ENCODE results near the gene RFFL. TPM values are rescaled to one million over a fixed set of nuclear protein-coding genes. Genes with fewer than 3 reads are reported as not detected.
A peak's percentile ranks its signal among the peaks of the same experiment; 100 is the strongest.

RFFL gene
- total RNA-seq, 1 donor from 2014 or later = 31.5 TPM

DNA sequence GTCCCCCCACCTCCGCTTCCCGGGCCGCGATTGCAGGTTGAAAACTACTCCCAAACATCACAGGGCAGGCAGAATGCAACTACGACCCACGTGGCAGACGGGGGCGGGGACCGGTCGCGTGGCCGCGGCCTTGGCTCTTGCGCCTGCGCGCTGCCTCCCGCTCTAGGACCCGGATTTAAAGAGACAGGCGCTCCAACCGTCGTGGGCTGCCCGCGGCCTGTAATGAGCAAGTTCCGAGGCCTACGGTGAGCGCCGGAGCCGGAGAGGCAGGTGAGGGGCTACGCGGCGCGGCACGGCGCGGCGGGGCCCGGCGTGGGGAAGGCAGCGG, 83.2 kb downstream of the RFFL start, which contains the start of gene LIG3:
Gene LIG3, plus strand, starts transcription at position 160 of the 328 bp plus-strand sequence. CDS start 2,494 bp downstream, outside the sequence.
- TF ChIP-seq, protein P1, sequence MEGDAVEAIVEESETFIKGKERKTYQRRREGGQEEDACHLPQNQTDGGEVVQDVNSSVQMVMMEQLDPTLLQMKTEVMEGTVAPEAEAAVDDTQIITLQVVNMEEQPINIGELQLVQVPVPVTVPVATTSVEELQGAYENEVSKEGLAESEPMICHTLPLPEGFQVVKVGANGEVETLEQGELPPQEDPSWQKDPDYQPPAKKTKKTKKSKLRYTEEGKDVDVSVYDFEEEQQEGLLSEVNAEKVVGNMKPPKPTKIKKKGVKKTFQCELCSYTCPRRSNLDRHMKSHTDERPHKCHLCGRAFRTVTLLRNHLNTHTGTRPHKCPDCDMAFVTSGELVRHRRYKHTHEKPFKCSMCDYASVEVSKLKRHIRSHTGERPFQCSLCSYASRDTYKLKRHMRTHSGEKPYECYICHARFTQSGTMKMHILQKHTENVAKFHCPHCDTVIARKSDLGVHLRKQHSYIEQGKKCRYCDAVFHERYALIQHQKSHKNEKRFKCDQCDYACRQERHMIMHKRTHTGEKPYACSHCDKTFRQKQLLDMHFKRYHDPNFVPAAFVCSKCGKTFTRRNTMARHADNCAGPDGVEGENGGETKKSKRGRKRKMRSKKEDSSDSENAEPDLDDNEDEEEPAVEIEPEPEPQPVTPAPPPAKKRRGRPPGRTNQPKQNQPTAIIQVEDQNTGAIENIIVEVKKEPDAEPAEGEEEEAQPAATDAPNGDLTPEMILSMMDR (conservative IDR thresholded peaks at IDR 0.05; ENCODE audit: low read depth, low read length) = no peak
- H3K4me3 ChIP-seq (ENCODE audit: low read depth, low read length) = peak within 1 kb of the TSS; percentile 93
- DNase-seq (ENCODE audit: low read depth) = no peak

DNA sequence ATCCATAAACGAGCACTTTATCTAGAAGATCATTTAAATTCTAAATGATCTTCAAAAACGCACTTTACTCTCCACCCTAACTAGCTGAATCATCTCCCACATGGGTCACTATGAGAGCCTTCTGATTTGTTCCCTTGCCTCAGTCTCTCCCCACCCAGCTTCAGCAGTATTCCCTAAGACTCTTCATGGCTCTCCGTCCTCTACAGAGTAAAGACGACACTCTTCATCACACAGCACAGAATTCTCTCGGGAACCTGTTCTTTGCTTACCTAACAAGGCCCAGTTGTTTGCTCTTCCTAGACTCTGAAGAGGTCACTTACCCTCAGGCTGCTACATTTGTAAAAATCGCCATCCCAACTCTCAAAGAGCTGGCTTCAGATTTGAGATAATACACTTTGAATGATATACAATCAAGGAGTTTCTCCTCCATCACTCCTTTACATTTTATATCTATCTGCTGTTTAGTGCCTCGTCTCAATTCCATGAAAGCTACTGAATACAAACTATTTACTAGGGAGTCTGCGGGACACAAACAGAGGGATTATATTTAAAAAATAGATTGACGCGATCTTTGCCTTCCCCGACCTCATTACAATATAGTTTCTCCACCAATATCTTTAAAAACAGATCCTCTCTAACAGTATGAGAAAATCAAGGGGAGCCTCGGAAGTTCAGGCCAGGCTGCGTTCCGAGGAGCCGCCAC, 83.7 kb downstream of the RFFL start:
- no peak for DNase-seq (ENCODE audit: low read depth)
- TF ChIP-seq, protein P1 (conservative IDR thresholded peaks at IDR 0.05; ENCODE audit: low read depth, low read length) = no peak
- peak overlapping the region; percentile 93 for H3K4me3 ChIP-seq (ENCODE audit: low read depth, low read length)

DNA sequence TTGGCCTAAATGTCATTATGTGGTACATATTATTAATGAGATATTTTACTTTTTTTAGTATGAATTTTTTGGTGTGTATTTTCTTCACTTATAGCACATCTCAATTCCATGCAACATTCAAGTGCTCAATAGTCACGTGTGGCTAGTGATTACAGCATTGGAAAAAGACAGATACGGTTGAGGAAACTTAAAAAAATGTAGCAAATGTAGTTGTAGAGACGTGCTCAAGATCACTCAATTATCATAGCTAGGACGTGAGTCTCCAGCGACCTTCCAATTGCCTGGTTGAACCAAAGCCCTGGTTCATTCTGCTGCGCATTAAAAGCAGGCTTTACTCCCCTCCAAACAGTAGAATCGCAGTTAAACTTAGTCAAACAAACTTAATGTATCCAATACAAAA, 84.4 kb downstream of the RFFL start:
- H3K4me3 ChIP-seq (ENCODE audit: low read depth, low read length) = no peak overlapping the region
- DNase-seq (ENCODE audit: low read depth) = no peak
- TF ChIP-seq, protein P1 (conservative IDR thresholded peaks at IDR 0.05; ENCODE audit: low read depth, low read length) = no peak

DNA sequence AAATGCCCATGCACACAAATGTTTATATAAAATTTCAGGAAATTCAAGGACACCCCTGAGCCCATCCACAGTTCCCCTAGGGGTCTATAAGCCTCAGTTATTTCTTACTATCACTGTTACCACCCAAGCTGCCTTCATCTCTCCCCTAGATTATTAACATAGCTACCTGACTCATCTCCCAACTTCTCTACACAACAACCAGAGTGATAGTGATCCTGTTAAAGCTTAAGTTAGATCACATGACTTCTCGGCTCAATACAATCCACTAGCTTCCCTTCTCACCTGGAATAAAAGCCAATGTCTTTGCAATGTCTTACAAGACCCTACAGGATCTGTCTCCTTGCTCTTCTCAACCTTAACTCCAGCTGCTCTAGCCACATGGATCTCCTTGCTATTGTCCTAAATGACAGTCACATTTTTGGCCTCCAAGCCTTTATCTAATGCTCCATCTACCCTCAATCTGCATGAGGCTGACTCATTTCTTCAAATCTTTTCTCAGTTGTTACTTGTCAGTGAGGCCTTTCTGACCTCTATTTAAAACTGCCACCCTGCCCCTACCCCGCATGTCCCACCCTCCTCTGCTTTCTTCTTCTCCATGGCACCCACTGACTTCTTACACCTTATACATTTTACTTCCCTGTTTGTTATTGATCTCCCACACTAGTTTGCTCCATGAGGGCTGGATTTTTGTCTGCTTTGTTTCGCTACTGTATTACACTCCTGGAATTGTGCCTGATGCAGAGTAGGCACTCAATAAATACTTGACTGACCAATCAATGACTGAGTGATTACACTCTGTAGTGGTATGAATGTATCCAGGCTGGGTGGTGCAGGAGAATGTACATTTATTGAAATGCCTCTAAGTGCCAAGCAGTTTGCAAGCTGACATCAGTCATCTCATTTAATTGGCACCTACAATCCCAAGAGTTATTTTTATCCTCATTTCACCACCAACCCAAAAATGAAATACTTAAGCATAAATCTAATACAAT, 88.4 kb downstream of the RFFL start:
- TF ChIP-seq, protein P1 (conservative IDR thresholded peaks at IDR 0.05; ENCODE audit: low read depth, low read length) = no peak
- H3K4me3 ChIP-seq (ENCODE audit: low read depth, low read length) = no peak overlapping the region
- DNase-seq (ENCODE audit: low read depth) = no peak

DNA sequence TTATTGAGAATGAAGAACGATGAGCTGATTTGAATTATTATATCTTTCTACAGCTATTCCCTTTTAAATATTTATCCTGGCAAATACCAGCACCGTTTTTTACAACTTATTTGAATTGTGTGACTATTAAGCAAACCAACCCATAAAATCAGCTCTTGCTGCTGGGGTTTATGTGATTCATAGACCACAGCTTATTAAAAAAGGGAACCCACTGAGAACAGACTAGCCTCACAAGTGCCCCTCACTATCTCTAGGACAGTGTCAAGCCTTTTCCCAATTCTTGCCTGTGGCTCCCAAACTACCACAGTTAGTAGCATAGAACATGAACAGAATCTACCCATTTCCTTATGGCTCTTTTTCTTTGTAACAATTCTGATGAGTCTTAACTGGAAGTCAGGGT, 89.3 kb downstream of the RFFL start:
- TF ChIP-seq, protein P1 (conservative IDR thresholded peaks at IDR 0.05; ENCODE audit: low read depth, low read length) = no peak
- DNase-seq (ENCODE audit: low read depth) = no peak
- no peak overlapping the region for H3K4me3 ChIP-seq (ENCODE audit: low read depth, low read length)

DNA sequence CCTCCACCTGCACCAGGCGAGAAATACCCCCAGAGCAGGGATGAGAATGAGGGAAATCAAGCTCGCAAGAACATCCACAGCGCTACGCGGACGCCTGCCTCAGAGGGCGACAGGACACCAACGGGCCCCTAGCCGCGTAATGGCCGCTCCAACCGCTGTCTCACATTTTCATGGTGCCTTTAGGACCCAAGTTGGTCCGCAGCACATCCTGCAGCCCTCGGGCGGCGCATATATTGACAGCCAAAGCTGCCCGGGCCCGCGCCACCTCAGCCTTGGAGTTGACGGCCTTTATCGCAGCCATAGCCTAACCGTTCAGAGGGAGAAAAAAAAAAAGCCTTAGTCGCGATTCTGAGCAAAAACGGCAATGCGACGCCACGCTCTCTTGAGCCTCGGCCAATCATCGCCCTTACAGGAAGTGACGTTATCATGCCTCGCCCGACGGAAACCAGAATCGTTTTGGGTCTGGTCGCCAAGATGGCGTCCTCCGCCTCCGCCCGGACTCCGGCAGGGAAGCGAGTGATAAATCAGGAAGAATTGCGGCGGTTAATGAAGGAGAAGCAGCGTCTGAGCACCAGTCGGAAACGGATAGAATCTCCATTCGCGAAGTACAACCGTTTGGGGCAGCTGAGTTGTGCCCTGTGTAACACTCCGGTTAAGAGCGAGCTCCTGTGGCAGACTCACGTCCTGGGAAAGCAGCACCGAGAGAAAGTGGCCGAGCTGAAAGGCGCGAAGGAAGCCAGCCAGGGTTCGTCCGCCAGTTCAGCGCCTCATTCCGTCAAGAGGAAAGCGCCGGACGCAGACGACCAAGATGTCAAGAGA, 102.2 kb downstream of the RFFL start, which contains the start of the genes CCT6B and ZNF830:
Gene CCT6B, minus strand, starts transcription at position 368 of the 819 bp plus-strand sequence. Its CDS starts 67 bp downstream, at position 301.
Gene ZNF830, plus strand, starts transcription at position 448 of the 819 bp plus-strand sequence. Its CDS starts 27 bp downstream, at position 475.
- DNase-seq (ENCODE audit: low read depth) = peak; percentile 71
- TF ChIP-seq, protein P1 (conservative IDR thresholded peaks at IDR 0.05; ENCODE audit: low read depth, low read length) = no peak
- H3K4me3 ChIP-seq (ENCODE audit: low read depth, low read length) = peak within 1 kb of the TSS; percentile 87

Data from epithelial cell of proximal tubule (primary cell).